EH (cell line): ENCODE results near the gene CANT1.
"Not testable (repeated sequence)": the region's sequence is repeated elsewhere in the genome, so short reads cannot be mapped to it uniquely, and the experiment has no call there.

Experiments
- DNase-seq: peaks from one replicate; pipeline ENCODE4 v3.0.0-alpha.2; 2015; ENCODE audit warnings: low read depth

Gene CANT1

DNA sequence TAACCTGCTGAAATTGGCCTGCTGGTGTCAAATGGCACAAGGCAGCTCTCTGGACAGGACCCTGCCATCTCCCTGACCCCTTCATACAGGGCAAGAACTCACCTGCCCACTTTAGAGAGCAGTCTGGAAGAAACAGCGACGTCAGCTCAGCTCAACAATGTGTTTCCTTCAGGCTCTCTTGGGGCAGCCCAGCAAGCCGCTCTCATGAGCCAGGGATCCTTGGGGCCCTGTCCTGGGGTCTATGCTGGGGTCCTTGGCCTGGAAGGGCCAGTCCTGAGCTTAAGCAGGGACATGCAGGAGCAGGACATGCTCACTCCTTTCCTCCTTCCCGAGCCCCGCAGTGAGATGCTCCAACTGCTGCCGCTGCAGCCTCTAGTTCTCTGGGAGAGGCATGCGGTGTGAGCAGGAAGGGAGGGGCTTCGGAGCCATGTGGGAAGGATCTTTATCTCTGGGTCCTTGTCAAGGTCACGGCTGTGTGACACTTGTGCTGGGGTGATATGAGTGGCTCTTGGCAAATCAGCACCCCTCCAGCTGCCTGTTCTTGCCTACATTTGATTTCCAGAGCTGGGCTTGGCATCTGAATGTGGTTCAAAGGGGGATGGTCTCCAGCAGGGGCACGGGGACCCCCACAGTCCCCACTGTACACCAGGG is 17.8 kb upstream of the CANT1 start:
- peak; percentile 41 for DNase-seq

GRCh38 chr17:79026376-79027273 is 17.1 kb upstream of the CANT1 start:
- peak; percentile 87 for DNase-seq

DNA sequence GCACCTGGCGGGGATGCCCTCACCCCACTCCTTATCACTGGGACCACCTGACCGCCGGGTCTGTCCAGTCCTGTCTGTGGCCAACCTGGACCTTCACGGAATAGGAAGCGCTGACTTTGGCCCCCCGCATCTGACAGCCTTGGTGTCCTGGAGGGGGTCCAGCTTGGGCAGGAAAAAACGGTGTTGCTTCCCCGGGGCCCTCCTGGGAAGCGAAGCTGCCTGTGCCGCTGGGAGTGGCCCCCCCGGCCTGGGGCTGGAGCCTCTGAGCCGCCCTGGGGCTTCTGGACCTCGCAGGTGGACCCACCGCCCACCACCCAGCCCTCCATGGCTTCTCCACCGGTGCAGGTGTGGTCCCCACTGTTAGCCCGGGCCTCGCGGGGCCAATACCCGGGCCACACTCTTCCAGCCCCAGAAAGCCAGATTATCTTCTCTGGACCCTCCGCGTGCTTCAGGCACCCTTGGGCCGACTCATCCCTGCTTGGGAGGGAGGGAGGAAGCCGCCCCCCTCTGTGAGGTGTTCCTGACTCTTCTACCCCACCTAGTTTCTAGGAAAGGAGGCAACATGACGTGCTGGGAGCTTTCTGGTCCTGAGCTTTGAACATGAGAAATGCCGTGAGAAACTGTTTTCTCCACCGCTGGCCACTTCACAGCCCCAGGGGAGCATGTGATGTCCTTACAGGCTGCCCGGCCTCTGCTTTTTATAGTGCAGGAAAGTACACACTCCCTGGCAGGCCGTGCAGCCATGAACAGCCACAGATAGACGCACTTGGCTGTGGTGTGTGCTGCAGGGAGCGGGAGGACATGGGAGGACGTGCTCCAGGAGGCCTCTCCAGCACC is 15.6 kb upstream of the CANT1 start:
- DNase-seq: peak; percentile 31

DNA sequence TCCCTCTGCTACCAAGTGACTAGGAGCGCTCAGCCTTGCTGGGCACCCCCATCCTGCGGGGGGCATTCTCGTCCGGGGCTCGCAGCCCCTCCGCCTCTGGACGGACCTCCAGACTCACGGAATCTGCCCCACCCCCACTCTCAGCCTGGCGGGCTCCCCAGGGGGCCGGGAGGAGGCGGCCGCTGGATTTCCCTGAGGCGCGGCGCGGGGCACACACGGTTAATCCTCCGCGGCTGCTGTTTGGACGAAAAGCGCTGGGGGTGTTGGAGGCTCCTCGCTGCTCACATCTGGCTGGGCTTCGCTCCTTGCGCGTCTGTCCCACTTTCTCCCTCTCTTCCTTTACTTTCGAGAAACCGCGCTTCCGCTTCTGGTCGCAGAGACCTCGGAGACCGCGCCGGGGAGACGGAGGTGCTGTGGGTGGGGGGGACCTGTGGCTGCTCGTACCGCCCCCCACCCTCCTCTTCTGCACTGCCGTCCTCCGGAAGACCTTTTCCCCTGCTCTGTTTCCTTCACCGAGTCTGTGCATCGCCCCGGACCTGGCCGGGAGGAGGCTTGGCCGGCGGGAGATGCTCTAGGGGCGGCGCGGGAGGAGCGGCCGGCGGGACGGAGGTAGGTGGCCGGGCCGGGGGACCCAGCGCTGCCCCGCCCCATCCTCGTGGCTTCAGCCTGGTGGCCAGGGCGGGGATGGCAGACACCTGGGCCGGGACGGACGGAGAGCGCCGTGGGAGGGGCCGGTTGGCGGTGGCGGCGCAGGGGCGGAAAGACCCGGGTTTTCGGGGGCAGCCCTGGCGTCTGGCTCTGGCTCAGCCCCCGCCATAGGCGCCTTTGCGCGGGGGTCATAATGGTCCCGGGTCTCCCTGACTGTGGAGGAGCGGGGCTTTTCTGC is 14.6 kb upstream of the CANT1 start, which contains the start of gene C1QTNF1:
TSS of gene C1QTNF1 (plus strand) at position 284 of the 886 bp plus-strand sequence. CDS start 19,800 bp downstream, outside the sequence.
- peak; percentile 56 for DNase-seq

GRCh38 chr17:79023180-79023705 is 13.7 kb upstream of the CANT1 start:
- DNase-seq: no peak

- no peak for DNase-seq
These were observed 13.0 kb upstream of the CANT1 start for GRCh38 chr17:79022507-79022991.

DNA sequence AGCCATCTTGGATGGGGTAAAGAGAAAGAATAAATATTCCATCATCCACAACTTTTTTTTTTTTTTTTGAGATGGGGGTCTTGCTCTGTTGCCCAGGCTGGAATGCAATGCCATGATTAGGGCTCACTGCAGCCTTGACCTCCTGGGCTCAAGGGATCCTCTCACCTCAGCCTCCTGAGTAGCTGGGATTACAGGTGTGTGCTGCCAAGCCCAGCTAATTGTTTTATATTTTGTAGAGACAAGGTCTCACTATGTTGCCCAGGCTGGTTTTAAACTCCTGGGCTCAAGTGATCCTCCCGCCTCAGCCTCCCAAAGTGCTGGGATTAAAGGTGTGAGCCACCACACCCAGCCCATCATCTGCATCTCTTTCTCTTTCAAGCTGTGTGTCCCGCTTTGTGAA is 12.4 kb upstream of the CANT1 start:
- DNase-seq: not testable (repeated sequence)

DNA sequence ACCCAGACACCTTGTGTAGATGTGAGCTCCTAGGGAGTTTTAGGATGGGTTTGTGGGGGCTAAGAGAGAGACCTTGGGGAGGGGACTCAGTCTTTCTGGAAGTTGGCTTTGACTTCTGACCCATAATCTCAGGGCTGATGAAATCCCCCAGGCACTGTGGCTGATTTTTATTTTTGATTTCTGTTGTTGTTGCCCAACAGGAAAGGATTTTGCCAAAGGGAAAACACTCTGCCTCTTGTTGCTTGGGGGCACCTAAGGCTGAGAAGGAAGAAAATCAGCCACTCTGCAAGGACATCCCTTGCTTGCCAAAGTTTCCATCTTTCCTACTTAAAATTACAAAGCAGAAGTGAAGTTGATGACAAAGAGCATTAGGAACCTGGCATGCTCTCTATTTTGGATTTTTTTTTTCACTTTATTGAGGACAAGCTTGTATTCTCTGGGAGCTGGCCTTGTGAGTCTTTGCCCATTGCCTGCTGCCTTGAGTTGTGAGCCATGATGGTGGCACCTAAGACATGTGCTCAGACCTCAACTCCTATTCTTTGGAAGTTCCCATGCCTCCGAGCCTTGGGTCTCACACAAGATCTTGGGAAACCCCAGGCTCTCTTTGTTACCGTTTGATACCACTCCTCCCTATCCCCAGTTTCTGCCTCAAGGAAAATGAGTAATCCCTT is 11.2 kb upstream of the CANT1 start:
- DNase-seq: no peak

DNA sequence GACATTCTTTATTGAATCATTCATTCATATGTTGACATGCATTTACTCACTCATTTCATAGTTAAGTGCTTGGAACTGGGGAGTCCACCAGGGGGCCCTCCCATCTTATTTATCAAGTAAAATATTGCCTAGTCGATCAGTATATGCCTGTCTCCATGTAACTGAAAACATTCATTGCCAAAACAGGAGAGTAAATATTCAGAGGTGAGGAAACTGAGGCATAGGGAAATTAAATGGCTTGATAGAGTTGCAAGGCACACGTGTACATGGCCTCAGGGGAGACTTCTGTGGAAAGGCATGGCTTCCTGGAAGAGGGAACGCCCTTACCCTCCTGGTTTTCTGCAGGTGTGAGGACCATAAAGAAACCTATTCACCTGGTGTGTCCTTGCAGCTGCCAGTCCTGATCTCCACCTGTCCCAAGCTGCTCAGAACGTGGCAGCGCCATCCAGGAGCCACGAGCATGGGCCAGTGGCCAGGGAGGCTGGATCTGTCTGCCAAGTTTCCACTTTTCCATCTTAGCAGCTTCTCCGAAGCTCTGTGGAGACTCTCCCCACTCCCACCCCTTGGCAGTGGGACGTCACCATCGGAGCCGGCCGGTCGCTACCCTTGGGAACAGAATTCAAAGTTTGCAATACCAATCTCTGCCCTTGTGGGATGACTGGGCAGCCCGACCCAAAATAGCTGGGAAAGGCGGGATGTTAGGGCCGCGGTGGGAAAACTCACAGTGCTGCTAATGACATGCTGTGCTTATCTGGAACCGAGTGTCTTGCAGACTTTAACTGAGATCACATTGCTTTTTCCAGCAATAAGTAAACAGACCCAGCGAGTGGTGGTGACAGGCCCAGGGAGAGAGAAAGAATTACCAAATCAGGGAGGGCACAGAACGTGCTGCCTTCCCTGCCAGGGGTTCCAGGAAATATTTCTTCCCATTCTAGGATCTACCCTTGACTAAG is 10.3 kb upstream of the CANT1 start:
- peak; percentile 77 for DNase-seq

GRCh38 chr17:79019261-79019631 is 9.7 kb upstream of the CANT1 start:
- no peak for DNase-seq

- DNase-seq: no peak
These were observed 8.8 kb upstream of the CANT1 start for GRCh38 chr17:79018370-79018695.

DNA sequence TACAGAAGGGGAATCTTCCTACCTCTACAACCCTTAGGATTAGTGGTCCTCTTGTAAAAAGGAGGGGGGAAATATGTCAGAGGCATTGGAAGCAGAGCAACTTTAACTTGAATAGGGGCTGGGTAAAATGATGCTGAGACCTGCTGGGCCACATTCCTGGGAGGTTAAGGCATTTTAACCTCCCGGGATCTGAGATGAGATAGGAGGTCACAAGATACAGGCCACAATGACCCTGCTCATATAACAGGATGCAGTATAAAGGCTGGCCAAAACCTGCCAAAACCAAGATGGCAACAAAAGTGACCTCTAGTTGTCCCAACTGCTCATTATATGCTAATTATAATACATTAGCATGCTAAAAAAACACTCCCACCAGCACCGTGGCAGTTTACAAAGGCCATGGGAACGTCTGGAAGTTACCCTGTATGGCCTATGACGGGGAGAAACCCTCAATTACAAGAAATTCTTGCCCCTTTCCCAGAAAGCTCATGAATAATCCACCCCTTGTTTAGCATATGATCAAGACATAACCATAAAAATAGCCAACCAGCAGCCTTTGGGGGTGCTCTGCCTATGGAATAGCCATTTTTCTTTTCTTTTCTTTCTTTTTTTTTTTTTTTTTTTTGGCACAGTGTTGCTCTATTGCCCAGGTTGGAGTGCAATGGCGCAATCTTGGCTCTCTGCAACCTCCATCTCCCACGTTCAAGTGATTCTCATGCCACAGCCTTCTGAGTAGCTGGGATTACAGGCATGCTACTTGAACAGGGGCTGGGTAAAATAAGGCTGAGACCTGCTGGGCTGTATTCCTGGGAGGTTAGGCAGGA is 8.2 kb upstream of the CANT1 start:
- DNase-seq: no peak

DNA sequence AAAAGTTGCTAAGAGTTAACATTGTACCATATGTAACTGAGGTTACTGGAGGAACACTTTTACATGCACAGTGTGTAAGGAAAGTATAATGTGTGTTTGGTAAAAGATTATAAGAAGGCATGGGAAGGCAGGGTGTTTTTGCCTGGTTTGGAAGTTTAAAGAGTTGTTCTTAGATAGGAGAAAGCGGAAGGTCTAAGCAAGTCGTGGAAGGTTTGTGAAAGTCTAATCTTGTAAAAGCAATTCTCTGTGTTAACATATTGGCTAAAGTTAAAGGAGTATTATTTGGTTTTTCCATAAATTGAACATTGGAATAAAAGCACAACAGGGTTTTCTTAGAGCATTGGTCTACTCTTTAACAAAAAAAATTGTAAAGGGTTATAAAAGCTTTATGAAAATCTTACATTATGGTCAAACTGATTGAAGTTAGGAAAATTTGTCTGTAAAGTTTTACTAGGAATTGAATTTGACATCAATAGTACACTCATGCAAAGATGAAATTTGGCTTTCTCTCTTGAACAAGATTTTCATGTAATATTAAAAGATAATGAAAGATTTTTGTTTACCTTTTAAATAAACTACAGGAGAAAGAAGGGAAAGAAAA is 4.7 kb upstream of the CANT1 start:
- DNase-seq: no peak

DNA sequence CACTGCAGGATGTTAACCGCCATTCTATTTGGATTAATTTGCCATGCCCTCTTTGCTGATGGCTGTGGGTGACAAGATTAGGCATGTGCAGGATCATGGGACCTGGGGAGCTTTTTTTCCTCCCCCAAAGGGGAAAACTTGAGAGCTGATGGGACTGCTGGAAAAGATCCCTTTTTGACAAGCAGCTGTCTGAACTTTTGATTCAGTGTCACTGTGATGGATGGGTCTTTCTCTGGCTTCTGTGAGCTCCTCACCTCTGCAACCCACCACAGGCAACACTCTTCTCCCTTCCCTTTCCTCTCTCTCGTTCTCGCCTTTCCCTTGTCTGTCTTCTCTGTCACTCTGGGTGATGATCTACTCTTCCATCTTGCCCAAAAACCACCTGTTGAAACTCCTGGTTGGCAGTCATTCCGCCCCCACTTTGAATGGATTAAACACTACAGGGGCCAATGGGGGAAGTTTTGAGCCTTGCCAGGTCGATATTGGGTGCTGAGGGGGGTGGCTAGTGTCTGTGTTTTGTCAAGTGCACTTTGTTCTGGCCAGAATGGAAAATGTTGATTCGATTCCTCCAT is 3.1 kb upstream of the CANT1 start:
- no peak for DNase-seq

- DNase-seq: peak; percentile 79
These were observed 2.0 kb upstream of the CANT1 start for GRCh38 chr17:79011451-79012147.

DNA sequence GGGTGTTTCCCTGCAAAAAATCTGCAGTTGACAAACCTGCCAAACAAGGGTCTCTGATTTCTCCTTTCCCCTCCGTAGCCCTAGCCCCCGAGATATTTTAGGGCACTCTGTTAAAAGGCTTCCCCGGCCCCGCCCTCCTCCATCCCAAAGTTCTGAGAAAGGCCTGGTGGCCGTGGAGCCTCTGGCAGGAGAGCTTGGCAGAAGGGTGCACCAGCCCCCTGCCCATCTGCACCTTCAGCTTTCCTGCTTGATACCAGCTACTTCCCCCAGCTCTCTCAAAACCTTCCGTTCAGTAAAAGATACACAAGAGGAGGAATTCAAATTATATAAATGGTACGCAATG is 711 bp upstream of the CANT1 start:
- no peak for DNase-seq

DNA sequence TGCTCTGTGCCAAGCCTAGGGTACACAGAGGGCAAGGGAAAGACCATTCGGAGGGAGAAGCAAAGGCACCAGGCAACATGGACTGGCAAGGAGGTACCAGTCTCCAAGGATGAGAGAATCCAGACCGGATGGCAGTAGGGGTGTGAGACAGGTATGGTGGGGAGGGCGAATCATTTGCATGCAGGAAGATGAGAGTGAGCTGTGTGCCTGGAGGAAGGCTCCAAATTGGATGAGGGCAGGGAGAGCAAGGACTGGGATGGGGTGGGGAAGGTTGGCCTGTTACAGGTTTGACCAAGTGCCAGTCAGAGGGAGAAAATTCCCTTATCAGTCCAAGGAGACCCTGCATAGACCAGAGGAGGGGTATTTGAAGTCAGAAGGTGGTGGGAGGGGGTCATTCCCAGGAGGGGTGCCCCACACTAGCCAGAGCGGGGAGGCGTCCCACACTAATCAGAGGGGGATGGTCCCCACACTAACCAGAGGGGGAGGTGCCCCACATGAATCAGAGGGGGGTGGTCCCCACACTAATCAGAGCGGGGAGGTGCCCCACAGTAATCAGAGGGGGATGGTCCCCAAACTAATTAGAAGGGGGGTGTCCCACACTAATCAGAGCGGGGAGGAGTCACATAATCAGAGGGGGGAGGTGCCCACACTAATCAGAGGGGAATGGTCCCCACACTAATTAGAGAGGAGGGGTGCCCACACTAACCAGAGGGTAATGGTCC is 737 bp downstream of the CANT1 start:
- no peak for DNase-seq
